ENCODE measurements around the gene PRKN.
A peak's percentile ranks its signal among the peaks of the same experiment; 100 is the strongest.

Gene PRKN

GRCh38 chr6:162727322-162728182, at the start of gene PRKN, which contains the start of gene PACRG:
TSS of gene PRKN (minus strand) at chr6:162727766.
TSS of gene PACRG (plus strand) at chr6:162727974.
- DNase-seq, result peak; percentile 79

- DNase-seq, result no peak
Measured at GRCh38 chr6:162777091-162777490, 49.5 kb upstream of the PRKN start.

- DNase-seq, result no peak
Measured at GRCh38 chr6:162773996-162774395, 46.4 kb upstream of the PRKN start.

GRCh38 chr6:162772466-162772865, 44.9 kb upstream of the PRKN start:
- DNase-seq, result no peak

DNA sequence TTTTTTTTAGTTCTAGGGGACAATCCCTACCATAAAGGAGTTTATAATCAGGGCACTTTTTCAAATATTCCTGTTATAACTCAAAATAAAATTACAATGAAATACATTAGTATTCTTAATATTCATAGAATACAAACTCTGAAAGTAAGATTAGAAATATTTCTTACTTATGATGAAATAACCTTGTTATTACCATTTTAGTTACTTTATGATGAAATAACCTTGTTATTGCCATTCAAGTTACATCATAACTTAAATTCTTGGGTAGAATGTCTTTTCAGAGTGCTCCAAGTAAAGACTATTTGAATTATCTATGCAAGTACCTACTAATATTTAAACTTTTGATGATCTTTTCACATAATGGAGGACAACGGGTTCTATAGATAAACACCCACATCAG, 43.4 kb upstream of the PRKN start:
- DNase-seq, result no peak

DNA sequence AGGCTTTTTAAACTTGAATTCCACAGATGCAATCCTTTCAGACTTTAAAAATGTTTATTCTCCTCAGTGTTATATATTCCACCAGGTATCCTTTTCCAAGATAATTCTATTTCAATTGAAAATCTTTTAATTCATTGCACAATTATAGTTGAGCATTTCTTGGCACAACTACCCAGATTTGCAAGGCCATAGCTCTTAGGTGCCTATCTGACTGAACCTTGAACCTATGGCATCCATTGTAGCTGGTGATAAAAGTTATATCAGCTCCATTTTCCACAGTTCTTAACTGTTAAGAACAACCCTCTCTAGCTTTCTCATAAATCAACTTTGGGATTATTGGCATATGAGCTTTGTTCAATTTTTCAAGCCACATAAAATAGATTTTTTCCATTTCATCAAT, 42.6 kb upstream of the PRKN start:
- no peak for DNase-seq

GRCh38 chr6:162753775-162754174, 26.2 kb upstream of the PRKN start:
- no peak for DNase-seq

DNA sequence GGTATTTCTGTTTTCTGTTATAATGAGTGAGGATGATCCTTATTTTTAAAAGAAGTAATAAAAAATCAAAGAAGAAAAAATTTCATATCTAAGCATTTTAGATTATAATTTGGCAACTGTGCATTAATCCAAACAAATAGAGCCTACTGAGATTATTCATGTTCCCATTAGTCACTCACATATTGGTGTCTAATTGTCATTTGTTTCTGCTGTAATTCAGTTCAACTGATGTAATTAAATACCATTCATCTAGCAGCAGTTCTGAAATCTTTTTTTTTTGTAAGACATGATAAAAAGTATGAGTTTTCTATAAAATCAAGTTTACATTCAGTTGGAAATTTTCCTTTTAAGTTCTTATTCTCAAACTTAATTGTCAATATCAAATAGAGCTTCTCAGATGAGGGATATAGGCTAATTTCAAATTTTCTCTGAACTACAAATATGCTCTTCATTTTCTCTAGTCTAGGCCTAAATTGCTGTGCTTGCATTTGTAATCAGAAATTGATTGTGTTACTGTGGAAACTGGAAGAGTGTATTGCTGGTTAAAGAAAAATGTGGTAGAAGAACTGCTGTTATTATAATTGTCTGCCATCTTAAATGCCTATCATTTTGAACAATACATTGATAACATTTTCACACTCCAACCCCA, 23.8 kb upstream of the PRKN start:
- DNase-seq, result no peak

DNA sequence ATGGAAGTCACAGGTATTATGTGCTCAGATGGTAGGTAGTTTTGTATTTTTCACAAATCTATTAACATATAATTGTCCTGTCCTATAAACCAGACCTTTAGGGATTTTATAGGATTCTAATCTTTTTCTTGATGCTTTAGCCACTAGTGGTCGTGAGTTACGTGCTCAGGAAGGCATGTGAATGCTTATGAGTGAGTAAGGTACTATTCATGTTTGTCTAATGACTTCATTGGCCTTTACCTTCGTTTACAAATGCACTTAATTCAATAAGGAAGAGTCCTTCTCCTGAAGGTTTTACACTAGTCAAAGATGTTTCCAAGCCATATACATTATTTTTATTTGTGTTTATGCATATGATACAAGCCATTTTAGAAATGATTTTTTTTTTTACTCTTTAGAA, 23.2 kb upstream of the PRKN start:
- no peak for DNase-seq

DNA sequence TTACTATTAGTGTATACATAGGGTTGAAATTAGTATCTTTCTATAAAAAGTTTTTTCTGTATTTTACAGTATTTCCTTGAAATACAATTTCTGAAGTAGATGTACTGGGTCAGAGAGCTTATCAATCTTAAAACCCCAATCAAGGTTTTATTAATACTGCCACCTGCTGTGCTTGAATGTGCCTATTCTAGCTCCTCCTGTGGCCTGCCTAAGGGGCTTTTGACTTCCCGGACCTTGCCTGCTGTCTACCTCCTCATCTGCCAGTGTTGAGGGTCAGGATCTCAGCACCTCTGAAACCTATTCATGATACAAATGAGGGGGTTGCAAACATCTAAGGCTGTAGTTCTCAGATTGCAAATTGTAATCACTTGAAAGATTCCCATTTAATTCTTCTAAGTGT, 9.4 kb upstream of the PRKN start:
- DNase-seq, result no peak

- no peak for DNase-seq
Measured at GRCh38 chr6:162733489-162733888, 5.9 kb upstream of the PRKN start.

GRCh38 chr6:162730502-162730901, 2.9 kb upstream of the PRKN start:
- DNase-seq, result no peak

- no peak for DNase-seq
Measured at GRCh38 chr6:162728706-162729105, 1.1 kb upstream of the PRKN start.

DNA sequence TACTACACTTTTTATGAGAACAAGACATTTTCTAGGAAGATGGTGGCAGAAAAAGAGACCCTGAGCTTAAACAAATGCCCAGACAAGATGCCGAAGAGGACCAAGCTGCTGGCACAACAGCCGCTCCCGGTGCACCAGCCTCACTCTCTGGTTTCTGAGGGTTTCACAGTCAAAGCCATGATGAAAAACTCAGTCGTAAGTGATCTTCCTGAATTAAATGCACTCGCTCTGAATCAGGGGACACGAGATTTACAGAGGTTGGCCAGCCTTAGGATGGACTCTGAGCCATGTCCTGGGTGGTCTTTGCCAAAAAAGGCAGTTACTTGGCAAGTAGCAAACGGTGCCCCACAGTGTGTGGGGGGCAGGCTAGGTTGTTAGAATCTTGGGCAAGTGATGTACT, 631 bp upstream of the PRKN start:
- no peak for DNase-seq

GRCh38 chr6:162726947-162727321, 632 bp downstream of the PRKN start:
- DNase-seq, result no peak

GRCh38 chr6:162722633-162723032, 4.9 kb downstream of the PRKN start:
- no peak for DNase-seq

- DNase-seq, result no peak
Measured at GRCh38 chr6:162722226-162722625, 5.3 kb downstream of the PRKN start.

- DNase-seq, result no peak
Measured at GRCh38 chr6:162721404-162721687, 6.2 kb downstream of the PRKN start.

- DNase-seq, result no peak
Measured at GRCh38 chr6:162719528-162719927, 8.0 kb downstream of the PRKN start.

- DNase-seq, result no peak
Measured at GRCh38 chr6:162715601-162716000, 12.0 kb downstream of the PRKN start.

- no peak for DNase-seq
Measured at GRCh38 chr6:162713974-162714780, 13.4 kb downstream of the PRKN start.

DNA sequence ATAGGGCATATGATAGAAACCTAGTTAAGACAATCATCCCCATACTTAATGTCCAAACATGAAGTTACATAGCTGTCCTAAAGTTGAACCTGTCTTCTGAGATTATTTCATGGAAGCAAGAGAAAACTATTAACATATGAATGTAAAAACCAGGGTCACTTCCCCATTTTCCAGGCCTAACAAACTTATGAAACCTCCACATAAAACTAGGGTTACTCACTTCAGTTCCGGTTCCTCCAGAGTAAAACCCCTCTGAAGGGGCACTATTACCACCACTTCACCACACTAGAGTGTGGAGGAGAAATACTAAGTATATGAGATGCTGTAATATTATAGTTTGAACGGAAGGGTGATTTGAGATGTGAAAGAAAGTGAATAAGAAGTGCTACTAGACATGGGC, 14.9 kb downstream of the PRKN start:
- no peak for DNase-seq

DNA sequence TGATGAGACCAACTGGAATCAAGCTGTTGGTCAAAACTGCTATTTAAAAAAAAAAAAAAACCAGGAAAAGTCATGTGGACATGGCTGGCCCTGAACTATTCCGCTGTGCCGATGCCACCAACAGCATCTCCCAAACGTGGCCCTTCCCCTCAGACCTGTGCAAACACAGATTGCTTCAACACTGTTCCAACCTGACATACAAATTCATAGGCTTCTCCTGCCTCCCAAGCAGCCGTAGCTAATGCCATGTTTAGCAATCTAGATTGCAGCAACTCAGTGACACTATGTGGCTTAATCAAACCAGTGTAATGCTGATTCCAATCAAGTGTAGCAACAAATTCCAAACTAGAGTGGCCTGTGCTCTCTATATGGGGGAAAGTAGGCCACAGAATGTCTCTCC, 16.2 kb downstream of the PRKN start:
- no peak for DNase-seq

DNA sequence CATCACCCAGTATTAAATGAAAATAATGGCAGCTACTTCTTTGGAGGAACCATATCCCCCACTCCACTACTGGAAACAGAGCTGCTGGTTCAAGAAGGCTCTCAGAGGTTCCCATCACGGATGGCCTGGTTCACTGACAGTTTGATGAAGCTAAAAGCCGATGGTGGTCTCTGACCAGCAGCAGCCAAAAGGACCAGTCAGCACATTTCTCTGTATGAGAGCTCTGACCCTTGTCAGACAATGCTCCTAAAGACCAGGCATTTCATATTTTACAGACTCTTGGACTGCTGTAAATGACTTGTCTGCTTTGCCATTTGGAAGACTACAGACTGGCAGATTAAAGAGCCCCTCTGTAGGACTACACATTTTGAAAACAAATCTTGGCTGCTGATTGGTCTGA, 16.6 kb downstream of the PRKN start:
- no peak for DNase-seq
